HEK293 (cell line): ENCODE data around the gene COL19A1.

ENCODE experiments used
- CTCF ChIP-seq: fragments of 450-650 bp; formaldehyde crosslinking; IDR thresholded peaks from 2 replicates; pipeline ENCODE4 v1.5.1; 2016; ENCODE audit warnings: missing biosample characterization, missing genetic modification characterization
- OVOL3 ChIP-seq: fragments of 450-650 bp; formaldehyde crosslinking; IDR thresholded peaks from 2 replicates; pipeline ENCODE4 v1.5.1; 2016; ENCODE audit warnings: missing biosample characterization, missing genetic modification characterization
- YY1 ChIP-seq: fragments of 450-650 bp; formaldehyde crosslinking; IDR thresholded peaks from 2 replicates; pipeline ENCODE4 v1.5.1; 2018; ENCODE audit warnings: missing biosample characterization, missing genetic modification characterization
- YY2 ChIP-seq: fragments of 450-650 bp; formaldehyde crosslinking; IDR thresholded peaks from 2 replicates; pipeline ENCODE4 v1.5.1; 2016; ENCODE audit warnings: missing biosample characterization, missing genetic modification characterization
- ZNF114 ChIP-seq: fragments of 450-650 bp; formaldehyde crosslinking; IDR thresholded peaks from 2 replicates; pipeline ENCODE4 v1.5.0; 2017; ENCODE audit warnings: missing biosample characterization, missing genetic modification characterization
- ZNF19 ChIP-seq: fragments of 450-650 bp; formaldehyde crosslinking; IDR thresholded peaks from 2 replicates; pipeline ENCODE4; 2016; ENCODE audit warnings: missing biosample characterization, missing genetic modification characterization, low read depth
- ZNF211 ChIP-seq: fragments of 450-650 bp; formaldehyde crosslinking; IDR thresholded peaks from 2 replicates; pipeline ENCODE4 v1.5.1; 2016; ENCODE audit warnings: low read depth, missing biosample characterization, missing genetic modification characterization
- ZNF23 ChIP-seq: fragments of 450-650 bp; formaldehyde crosslinking; IDR thresholded peaks from 2 replicates; pipeline ENCODE4 v1.5.1; 2016; ENCODE audit warnings: missing biosample characterization, missing genetic modification characterization, borderline replicate concordance
- ZNF292 ChIP-seq: fragments of 450-650 bp; formaldehyde crosslinking; IDR thresholded peaks from 2 replicates; pipeline ENCODE4 v1.5.1; 2016; ENCODE audit warnings: low read depth, missing biosample characterization, missing genetic modification characterization, borderline replicate concordance
- ZNF302 ChIP-seq: fragments of 450-650 bp; formaldehyde crosslinking; IDR thresholded peaks from 2 replicates; pipeline ENCODE4 v1.5.1; 2016; ENCODE audit warnings: missing biosample characterization, missing genetic modification characterization, low read depth
- ZNF426 ChIP-seq: fragments of 450-650 bp; formaldehyde crosslinking; IDR thresholded peaks from 2 replicates; pipeline ENCODE4 v1.5.1; 2017; ENCODE audit warnings: missing biosample characterization, missing genetic modification characterization, mild to moderate bottlenecking, inconsistent platforms, moderate library complexity
- ZNF48 ChIP-seq: fragments of 450-650 bp; formaldehyde crosslinking; IDR thresholded peaks from 2 replicates; pipeline ENCODE4 v1.5.1; 2016; ENCODE audit warnings: missing biosample characterization, missing genetic modification characterization
- ZNF518A ChIP-seq: fragments of 450-650 bp; formaldehyde crosslinking; conservative IDR thresholded peaks from 2 replicates; pipeline ENCODE4 v1.5.1; 2016; ENCODE audit warnings: low read depth, missing biosample characterization, missing genetic modification characterization

DNA sequence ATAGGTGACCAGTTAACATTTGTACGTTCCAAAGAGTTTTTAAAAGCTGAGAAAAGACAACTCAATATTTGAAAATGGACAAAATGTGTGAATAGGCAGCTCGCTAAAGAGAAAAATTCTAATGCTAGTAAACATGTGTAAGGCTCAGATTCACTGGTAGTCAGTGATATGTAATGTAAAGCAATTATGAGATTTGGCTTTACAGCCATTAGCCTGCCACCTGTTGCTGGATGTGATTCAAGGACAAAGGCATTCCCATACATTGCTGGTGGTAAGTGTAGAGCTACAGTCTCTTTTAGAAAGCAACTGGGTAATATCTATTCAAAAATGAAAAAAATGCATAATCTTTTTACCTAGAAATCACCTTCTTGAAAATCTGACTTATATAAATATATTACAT, 114.3 kb downstream of the COL19A1 start:
- TF ChIP-seq ZNF292 (tag by site-specific recombination) (no peak), ZNF426 (tag by site-specific recombination) (no peak), CTCF (tag by site-specific recombination) (no peak), ZNF518A (no peak), YY1 (tag by site-specific recombination) (no peak), ZNF23 (tag by site-specific recombination) (no peak), ZNF48 (tag by site-specific recombination) (no peak), ZNF114 (tag by site-specific recombination) (no peak), ZNF302 (tag by site-specific recombination) (no peak), OVOL3 (no peak), ZNF211 (tag by site-specific recombination) (no peak), ZNF19 (tag by site-specific recombination) (no peak), YY2 (tag by site-specific recombination) (no peak)
